ENCODE data around the gene RFX2.

GRCh38 chr19:6066661-6067646, 43.3 kb downstream of the RFX2 start:
- TF ChIP-seq CTCF (IDR thresholded peaks at IDR 0.05) (no peak), POLR2A (IDR thresholded peaks at IDR 0.05) (no peak)
